DND-41 (cell line): ENCODE results near the gene PRR36.

ENCODE experiments used
- EZH2 ChIP-seq: IDR thresholded peaks from 3 replicates; pipeline ENCODE4 v1.6.1; 2012; ENCODE audit warnings: borderline replicate concordance, low read depth, mild to moderate bottlenecking, moderate library complexity, low read length, inconsistent platforms; ENCODE audit not compliant: severe bottlenecking
- TF ChIP-seq, protein P1 (sequence below): IDR thresholded peaks from 2 replicates; pipeline ENCODE4 v1.5.1; 2012; ENCODE audit warnings: borderline replicate concordance, low read length, moderate library complexity, mild to moderate bottlenecking; ENCODE audit not compliant: poor library complexity, severe bottlenecking; ENCODE audit errors: extremely low read depth

DNA sequence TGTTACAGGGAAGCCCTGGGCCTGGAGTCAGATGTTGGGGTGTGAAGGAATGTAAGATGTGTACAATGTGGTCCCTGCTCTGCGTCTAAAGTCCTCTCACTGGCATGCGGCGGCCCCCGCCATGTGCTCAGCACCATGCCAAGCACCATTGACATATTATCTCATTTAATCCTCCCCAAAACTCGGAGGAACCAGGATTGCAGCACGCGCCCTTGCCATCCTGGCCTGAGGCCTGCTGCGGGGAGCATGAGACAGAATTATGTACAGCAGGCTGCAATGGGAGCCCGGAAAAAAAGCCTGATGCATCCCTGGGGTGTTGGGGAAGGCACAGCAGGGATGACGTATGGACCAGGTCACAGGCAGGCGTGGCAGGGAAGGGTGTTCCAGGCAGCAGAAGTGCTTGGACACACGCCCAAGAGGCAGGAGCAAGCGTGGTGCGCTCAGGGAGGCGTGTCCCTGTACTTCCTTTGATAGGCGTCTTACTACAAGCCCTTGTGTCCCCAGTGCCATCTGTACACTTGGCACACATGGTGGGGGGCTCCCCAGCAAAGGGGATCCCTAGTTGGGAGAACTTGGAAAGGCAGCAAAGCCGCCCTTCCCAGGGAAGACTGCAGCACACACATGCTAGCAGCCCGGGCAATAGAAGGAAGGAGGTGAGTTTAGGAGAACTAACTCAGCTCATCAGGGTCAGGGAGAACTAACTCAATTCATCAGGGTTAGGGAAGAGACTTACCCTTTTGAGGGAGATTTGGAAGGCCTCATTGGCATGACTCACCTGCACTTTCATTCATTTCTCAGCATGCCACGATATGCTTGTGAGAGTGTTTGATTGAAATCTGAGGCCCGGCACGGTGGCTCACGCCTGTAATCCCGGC is 40.7 kb downstream of the PRR36 start:
- TF ChIP-seq, protein P1, sequence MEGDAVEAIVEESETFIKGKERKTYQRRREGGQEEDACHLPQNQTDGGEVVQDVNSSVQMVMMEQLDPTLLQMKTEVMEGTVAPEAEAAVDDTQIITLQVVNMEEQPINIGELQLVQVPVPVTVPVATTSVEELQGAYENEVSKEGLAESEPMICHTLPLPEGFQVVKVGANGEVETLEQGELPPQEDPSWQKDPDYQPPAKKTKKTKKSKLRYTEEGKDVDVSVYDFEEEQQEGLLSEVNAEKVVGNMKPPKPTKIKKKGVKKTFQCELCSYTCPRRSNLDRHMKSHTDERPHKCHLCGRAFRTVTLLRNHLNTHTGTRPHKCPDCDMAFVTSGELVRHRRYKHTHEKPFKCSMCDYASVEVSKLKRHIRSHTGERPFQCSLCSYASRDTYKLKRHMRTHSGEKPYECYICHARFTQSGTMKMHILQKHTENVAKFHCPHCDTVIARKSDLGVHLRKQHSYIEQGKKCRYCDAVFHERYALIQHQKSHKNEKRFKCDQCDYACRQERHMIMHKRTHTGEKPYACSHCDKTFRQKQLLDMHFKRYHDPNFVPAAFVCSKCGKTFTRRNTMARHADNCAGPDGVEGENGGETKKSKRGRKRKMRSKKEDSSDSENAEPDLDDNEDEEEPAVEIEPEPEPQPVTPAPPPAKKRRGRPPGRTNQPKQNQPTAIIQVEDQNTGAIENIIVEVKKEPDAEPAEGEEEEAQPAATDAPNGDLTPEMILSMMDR = no peak
- TF ChIP-seq EZH2 = no peak
